ENCODE results near the gene PHYH.

DNA sequence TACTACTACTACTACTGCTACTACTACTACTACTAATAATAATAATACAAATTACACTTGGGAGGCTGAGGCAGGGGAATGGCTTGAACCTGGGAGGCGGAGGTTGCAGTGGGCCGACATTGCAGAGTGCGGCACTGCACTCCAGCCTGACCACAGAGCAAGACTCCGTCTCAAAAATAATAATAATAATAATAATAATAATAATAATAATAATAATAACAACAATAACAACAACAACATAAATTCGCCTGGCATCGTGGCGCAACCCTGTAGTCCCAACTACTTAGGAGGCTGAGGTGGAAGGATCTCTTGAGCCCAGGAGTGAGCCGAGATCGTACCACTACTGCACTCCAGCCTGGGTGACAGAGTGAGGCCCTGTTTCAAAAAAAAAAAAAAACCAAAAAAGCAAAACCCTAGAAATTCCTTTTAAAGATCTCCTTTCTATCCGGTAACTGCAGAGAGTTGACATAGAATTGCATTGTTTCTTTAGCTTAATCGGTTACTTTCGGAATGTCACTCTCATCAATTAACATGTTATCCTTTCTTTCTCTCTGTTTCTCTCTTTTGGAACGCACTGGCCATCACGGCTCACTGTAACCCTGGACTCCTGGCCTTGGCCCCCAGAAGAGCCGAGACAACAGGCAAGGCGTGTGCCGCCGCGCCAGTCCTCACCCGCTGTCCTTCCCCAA lies 972 bp downstream of the PHYH start:
- TF ChIP-seq, protein P1, sequence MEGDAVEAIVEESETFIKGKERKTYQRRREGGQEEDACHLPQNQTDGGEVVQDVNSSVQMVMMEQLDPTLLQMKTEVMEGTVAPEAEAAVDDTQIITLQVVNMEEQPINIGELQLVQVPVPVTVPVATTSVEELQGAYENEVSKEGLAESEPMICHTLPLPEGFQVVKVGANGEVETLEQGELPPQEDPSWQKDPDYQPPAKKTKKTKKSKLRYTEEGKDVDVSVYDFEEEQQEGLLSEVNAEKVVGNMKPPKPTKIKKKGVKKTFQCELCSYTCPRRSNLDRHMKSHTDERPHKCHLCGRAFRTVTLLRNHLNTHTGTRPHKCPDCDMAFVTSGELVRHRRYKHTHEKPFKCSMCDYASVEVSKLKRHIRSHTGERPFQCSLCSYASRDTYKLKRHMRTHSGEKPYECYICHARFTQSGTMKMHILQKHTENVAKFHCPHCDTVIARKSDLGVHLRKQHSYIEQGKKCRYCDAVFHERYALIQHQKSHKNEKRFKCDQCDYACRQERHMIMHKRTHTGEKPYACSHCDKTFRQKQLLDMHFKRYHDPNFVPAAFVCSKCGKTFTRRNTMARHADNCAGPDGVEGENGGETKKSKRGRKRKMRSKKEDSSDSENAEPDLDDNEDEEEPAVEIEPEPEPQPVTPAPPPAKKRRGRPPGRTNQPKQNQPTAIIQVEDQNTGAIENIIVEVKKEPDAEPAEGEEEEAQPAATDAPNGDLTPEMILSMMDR (conservative IDR thresholded peaks at IDR 0.05 in 1 of 2, IDR thresholded peaks at IDR 0.05 in 1 of 2; ENCODE audit: low read depth in 1 of 2, low read length in 2 of 2): no peak
- TF ChIP-seq EZH2 (IDR thresholded peaks at IDR 0.05; ENCODE audit: low read length, missing control alignments): no peak
